K562 (cell line): ENCODE data around the gene PRAMEF11. TPM values are rescaled to one million over a fixed set of nuclear protein-coding genes. Genes with fewer than 3 reads are reported as not detected.

Source experiments
- ATAC-seq: fragments of 200-7000 bp; cut with Tn5 transposase; 3 replicates; pipeline ENCODE4 v1.9.1; 2020; ENCODE audit warnings: moderate library complexity
- BruUV-seq: library from RNA; stranded (reverse); fragments of 400-500 nt; replicated peaks from 2 replicates; lab custom pipeline; 2021; lab: Mats Ljungman, UMichigan
- CTCF ChIA-PET: fragments of 300-600 bp; formaldehyde crosslinking; extraction: SDS; loops from one replicate; lab custom pipeline; 2021; ENCODE audit warnings: low intra/inter-chr PET ratio; lab: Yijun Ruan, JAX
- POLR2A ChIA-PET: fragments of 300-600, 350-650 bp; sonication (Branson Sonifier 250); formaldehyde crosslinking; extraction: SDS; loops from one replicate; lab custom pipeline; 2021; ENCODE audit warnings: antibody characterized with exemption, inconsistent platforms; lab: Yijun Ruan, JAX
- DNase-seq, 4 experiments: peaks; one replicate each; pipeline versions ENCODE4 v3.0.0 to v3.0.0-alpha.2; 2011 to 2018; ENCODE audit warnings: low spot score in 3 of 4, mixed read lengths in 3 of 4; ENCODE audit errors: extremely low read depth in 1 of 4
- FAIRE-seq: peaks from 2 replicates; lab custom pipeline; 2011; peaks lifted over from hg19 to GRCh38; lab: Jason Lieb, UNC
- H2AFZ ChIP-seq: 2 replicates; pipeline ENCODE4 v1.6.0; 2011; ENCODE audit warnings: low read depth, low read length, control low read depth, inconsistent platforms
- H3K27ac ChIP-seq: fragments of 200-600 bp; 3 replicates; pipeline ENCODE4 v1.8.0; 2011; ENCODE audit warnings: low read depth, mild to moderate bottlenecking, control low read depth, inconsistent platforms, low read length, moderate library complexity, mixed read lengths; ENCODE audit errors: extremely low read depth
- H3K27me3 ChIP-seq, 2 experiments: fragments of 300-600 bp in 1 of 2; 2 replicates in 1 of 2; 3 replicates in 1 of 2; pipeline versions ENCODE4 v1.6.0 to v1.8.0; 2011; ENCODE audit warnings: inconsistent platforms in 2 of 2, low read length in 2 of 2, mild to moderate bottlenecking in 1 of 2, mixed read lengths in 1 of 2, moderate library complexity in 1 of 2; ENCODE audit not compliant: control insufficient read depth in 2 of 2, insufficient read depth in 2 of 2
- H3K36me3 ChIP-seq: fragments of 300-600 bp; 3 replicates; pipeline ENCODE4 v1.8.0; 2011; ENCODE audit warnings: mild to moderate bottlenecking, low read length, inconsistent platforms; ENCODE audit not compliant: control insufficient read depth, insufficient read depth
- H3K4me1 ChIP-seq, 2 experiments: fragments of 200-600 bp in 1 of 2; replicated peaks in 1 of 2; 2 replicates in 1 of 2; 3 replicates in 1 of 2; pipeline versions ENCODE4 v1.5.1 to v1.8.0; 2011; ENCODE audit warnings: inconsistent platforms in 2 of 2, low read length in 2 of 2, mild to moderate bottlenecking in 1 of 2, mixed read lengths in 1 of 2, moderate library complexity in 1 of 2; ENCODE audit not compliant: control insufficient read depth in 2 of 2, insufficient read depth in 2 of 2
- H3K4me2 ChIP-seq: 2 replicates; pipeline ENCODE4 v1.6.1; 2011; ENCODE audit warnings: low read length, control low read depth, inconsistent platforms, mixed read lengths; ENCODE audit not compliant: insufficient read depth
- H3K4me3 ChIP-seq: fragments of 200-600 bp; sonication (generic), shearing (Covaris generic); 2 replicates; pipeline ENCODE4 v1.5.1; 2016; ENCODE audit warnings: control low read depth, inconsistent platforms
- H3K79me2 ChIP-seq: fragments of 200-600 bp; 3 replicates; pipeline ENCODE4 v1.8.0; 2011; ENCODE audit warnings: low read length, inconsistent platforms; ENCODE audit not compliant: control insufficient read depth, insufficient read depth
- H3K9ac ChIP-seq, 2 experiments: 2 replicates each; pipeline versions ENCODE4 v1.6.0 to v1.6.1; 2011; ENCODE audit warnings: low read depth in 2 of 2, low read length in 2 of 2, control low read depth in 1 of 2, inconsistent platforms in 1 of 2, mild to moderate bottlenecking in 1 of 2, mixed read lengths in 1 of 2; ENCODE audit not compliant: insufficient read depth in 1 of 2
- H3K9me1 ChIP-seq: one replicate; pipeline ENCODE4 v1.6.0; 2011; ENCODE audit warnings: inconsistent platforms, mild to moderate bottlenecking, low read length, moderate library complexity; ENCODE audit not compliant: control insufficient read depth, insufficient read depth
- H3K9me3 ChIP-seq: replicated peaks from 2 replicates; pipeline ENCODE4 v1.5.1; 2011; ENCODE audit warnings: low read depth, low read length, inconsistent platforms; ENCODE audit not compliant: control insufficient read depth, insufficient read depth
- H4K20me1 ChIP-seq: replicated peaks from 2 replicates; pipeline ENCODE4 v1.6.1; 2011; ENCODE audit warnings: low read length, inconsistent platforms, mixed read lengths; ENCODE audit not compliant: control insufficient read depth, insufficient read depth
- DNMT1 ChIP-seq: fragments of 450-650 bp; IDR thresholded peaks from 2 replicates; pipeline ENCODE4 v1.6.1; 2016; ENCODE audit warnings: antibody characterized with exemption, mild to moderate bottlenecking
- HNRNPUL1 ChIP-seq: fragments of 200-400 bp; formaldehyde crosslinking; IDR thresholded peaks from 2 replicates; pipeline ENCODE4 v1.6.1; 2017; ENCODE audit warnings: low read length
- HOXB6 ChIP-seq: fragments of 250-450 bp; sonication (Bioruptor Pico); IDR thresholded peaks from 2 replicates; pipeline ENCODE4 v1.5.1; 2022; ENCODE audit warnings: mild to moderate bottlenecking, borderline replicate concordance
- KAT7 ChIP-seq: sonication (generic); formaldehyde crosslinking; IDR thresholded peaks from 2 replicates; pipeline ENCODE4 v1.8.0; 2022; ENCODE audit warnings: missing genetic modification reagents, mild to moderate bottlenecking, borderline replicate concordance
- NEUROD1 ChIP-seq: fragments of 150-350 bp; IDR thresholded peaks from 2 replicates; pipeline ENCODE4 v1.6.1; 2014; ENCODE audit warnings: borderline replicate concordance, low read length, low read depth; ENCODE audit not compliant: partially characterized antibody
- NFIC ChIP-seq: fragments of 450-650 bp; IDR thresholded peaks from 2 replicates; pipeline ENCODE4 v1.6.1; 2017; ENCODE audit warnings: mild to moderate bottlenecking, inconsistent platforms
- TCF7 ChIP-seq: sonication (generic); IDR thresholded peaks from 2 replicates; pipeline ENCODE4 v1.6.1; 2016; ENCODE audit warnings: antibody characterized with exemption, borderline replicate concordance
- ZFP36 ChIP-seq: fragments of 150-350 bp; IDR thresholded peaks from 2 replicates; pipeline ENCODE4 v1.6.1; 2018; ENCODE audit warnings: low read length, low read depth; ENCODE audit not compliant: partially characterized antibody
- whole genome bisulfite sequencing: fragments of 100-300 bp; shearing (Covaris generic); methylation state at CpG from one replicate; pipeline ENCODE4 v1.1.6; 2016; ENCODE audit warnings: low coverage, mixed read lengths; ENCODE audit not compliant: insufficient coverage; ENCODE audit errors: missing lambda C conversion rate; 5-methylcytosine and 5-hydroxymethylcytosine counted together
- in situ Hi-C: fragments of 300-500 bp; cut with MboI; formaldehyde crosslinking; loops from 4 replicates; pipeline ENCODE4 v1.15.0; 2018; ENCODE audit warnings: inconsistent platforms, mixed read lengths
- intact Hi-C: fragments of 100-400 bp; cut with micrococcal nuclease; formaldehyde crosslinking; loops from 2 replicates; pipeline ENCODE4 v1.14.2; 2022
- polyA plus RNA-seq, 8 experiments: library from polyadenylated mRNA; depleted of rRNA in 4 of 8; stranded (reverse) in 5 of 8; unstranded in 3 of 8; fragments of >200 nt; fragmentation: Nextera tagmentation in 2 of 8; fragmentation: Illumina TruSeq in 1 of 8; extraction: Ambion mirVana in 2 of 8; extraction: Trizol in 1 of 8; gene quantifications; 2 replicates each; pipeline versions ENCODE4 v1.2.1 to v1.2.3, GENCODE V29; 2011 to 2014; ENCODE audit warnings: inconsistent platforms in 1 of 8, missing spikeins in 1 of 8
- total RNA-seq, 7 experiments: library from RNA; depleted of rRNA in 6 of 7; stranded (reverse); fragments of >200 nt in 6 of 7; fragmentation: Illumina TruSeq in 2 of 7; extraction: Trizol in 2 of 7; gene quantifications; 2 replicates each; pipeline versions ENCODE4 v1.2.1 to v1.2.3, GENCODE V29; 2011 to 2021; ENCODE audit warnings: low replicate concordance in 1 of 7
- TF ChIP-seq, protein P1 (sequence below): sonication (generic); formaldehyde crosslinking; IDR thresholded peaks from 2 replicates; pipeline ENCODE4 v1.8.0; 2022; ENCODE audit warnings: missing genetic modification reagents, mild to moderate bottlenecking, borderline replicate concordance
- TF ChIP-seq, protein P2 (sequence below): sonication (generic); formaldehyde crosslinking; IDR thresholded peaks from 2 replicates; pipeline ENCODE4 v1.8.0; 2023; ENCODE audit warnings: missing genetic modification reagents, mild to moderate bottlenecking, borderline replicate concordance

PRAMEF11 gene
- total and polyA plus RNA-seq, 9 of the 15 experiments (the other 6 are each of a cell fraction or from before 2014, with no cell fraction given): not detected

- WGBS: 30% methylated on average over 1 of the region's 1 CpG
- no peaks in the 10 kb centered on the region for H4K20me1 ChIP-seq
- DNase-seq (peak in 2 of 4 experiments; percentile 9 to 25), FAIRE-seq (no peak), ATAC-seq (peak; percentile 19; the same call in 1 of the 3 replicates)
- H3K4me3 ChIP-seq: peak overlapping the region; percentile 14; the same call in 1 of the 2 replicates
- peak overlapping the region; percentile 66 for H3K4me2 ChIP-seq
- no peaks in the 10 kb centered on the region for H3K27me3 ChIP-seq
- H3K9ac ChIP-seq: 0 out of 4 replicates have a peak overlapping the region, but pooled peaks of 1 of the 2 experiments have one; percentile 13
- no peak overlapping the region; the same call in 2 of the 3 replicates for H3K27ac ChIP-seq
- H2AFZ ChIP-seq: peak overlapping the region; percentile 79; the same call in 1 of the 2 replicates
- POLR2A ChIA-PET: no interaction called here
- H3K9me3 ChIP-seq: no peaks in the 10 kb centered on the region
- CTCF ChIA-PET: no interaction called here
- no peaks in the 10 kb centered on the region for H3K36me3 ChIP-seq
- no TSS peak for BruUV-seq
- H3K79me2 ChIP-seq: no peaks in the 10 kb centered on the region
- peaks cover 0 to 23% of the 10 kb centered on the region in 2 experiments; a peak in 2 of 5 replicates for H3K4me1 ChIP-seq
- intact Hi-C loops: no loop called here
- in situ Hi-C loops: no loop called here
- TF ChIP-seq KAT7 (CRISPR knock-in tag) (no peak), NFIC (peak; percentile 83), HNRNPUL1 (no peak), HOXB6 (CRISPR knock-in tag) (no peak), DNMT1 (no peak), NEUROD1 (no peak), TCF7 (no peak), ZFP36 (peak; percentile 27)
- TF ChIP-seq, protein P1, sequence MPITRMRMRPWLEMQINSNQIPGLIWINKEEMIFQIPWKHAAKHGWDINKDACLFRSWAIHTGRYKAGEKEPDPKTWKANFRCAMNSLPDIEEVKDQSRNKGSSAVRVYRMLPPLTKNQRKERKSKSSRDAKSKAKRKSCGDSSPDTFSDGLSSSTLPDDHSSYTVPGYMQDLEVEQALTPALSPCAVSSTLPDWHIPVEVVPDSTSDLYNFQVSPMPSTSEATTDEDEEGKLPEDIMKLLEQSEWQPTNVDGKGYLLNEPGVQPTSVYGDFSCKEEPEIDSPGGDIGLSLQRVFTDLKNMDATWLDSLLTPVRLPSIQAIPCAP (CRISPR knock-in tag): no peak
- TF ChIP-seq, protein P2, sequence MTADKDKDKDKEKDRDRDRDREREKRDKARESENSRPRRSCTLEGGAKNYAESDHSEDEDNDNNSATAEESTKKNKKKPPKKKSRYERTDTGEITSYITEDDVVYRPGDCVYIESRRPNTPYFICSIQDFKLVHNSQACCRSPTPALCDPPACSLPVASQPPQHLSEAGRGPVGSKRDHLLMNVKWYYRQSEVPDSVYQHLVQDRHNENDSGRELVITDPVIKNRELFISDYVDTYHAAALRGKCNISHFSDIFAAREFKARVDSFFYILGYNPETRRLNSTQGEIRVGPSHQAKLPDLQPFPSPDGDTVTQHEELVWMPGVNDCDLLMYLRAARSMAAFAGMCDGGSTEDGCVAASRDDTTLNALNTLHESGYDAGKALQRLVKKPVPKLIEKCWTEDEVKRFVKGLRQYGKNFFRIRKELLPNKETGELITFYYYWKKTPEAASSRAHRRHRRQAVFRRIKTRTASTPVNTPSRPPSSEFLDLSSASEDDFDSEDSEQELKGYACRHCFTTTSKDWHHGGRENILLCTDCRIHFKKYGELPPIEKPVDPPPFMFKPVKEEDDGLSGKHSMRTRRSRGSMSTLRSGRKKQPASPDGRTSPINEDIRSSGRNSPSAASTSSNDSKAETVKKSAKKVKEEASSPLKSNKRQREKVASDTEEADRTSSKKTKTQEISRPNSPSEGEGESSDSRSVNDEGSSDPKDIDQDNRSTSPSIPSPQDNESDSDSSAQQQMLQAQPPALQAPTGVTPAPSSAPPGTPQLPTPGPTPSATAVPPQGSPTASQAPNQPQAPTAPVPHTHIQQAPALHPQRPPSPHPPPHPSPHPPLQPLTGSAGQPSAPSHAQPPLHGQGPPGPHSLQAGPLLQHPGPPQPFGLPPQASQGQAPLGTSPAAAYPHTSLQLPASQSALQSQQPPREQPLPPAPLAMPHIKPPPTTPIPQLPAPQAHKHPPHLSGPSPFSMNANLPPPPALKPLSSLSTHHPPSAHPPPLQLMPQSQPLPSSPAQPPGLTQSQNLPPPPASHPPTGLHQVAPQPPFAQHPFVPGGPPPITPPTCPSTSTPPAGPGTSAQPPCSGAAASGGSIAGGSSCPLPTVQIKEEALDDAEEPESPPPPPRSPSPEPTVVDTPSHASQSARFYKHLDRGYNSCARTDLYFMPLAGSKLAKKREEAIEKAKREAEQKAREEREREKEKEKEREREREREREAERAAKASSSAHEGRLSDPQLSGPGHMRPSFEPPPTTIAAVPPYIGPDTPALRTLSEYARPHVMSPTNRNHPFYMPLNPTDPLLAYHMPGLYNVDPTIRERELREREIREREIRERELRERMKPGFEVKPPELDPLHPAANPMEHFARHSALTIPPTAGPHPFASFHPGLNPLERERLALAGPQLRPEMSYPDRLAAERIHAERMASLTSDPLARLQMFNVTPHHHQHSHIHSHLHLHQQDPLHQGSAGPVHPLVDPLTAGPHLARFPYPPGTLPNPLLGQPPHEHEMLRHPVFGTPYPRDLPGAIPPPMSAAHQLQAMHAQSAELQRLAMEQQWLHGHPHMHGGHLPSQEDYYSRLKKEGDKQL (CRISPR knock-in tag): no peak
- no peaks in the 10 kb centered on the region for H3K9me1 ChIP-seq
These were observed 21.3 kb downstream of the PRAMEF11 start for GRCh38 chr1:12809933-12810332.
